H1 (cell line): ENCODE results near the gene HS6ST1. TPM values are rescaled to one million over a fixed set of nuclear protein-coding genes. Genes with fewer than 3 reads are reported as not detected.

ENCODE experiments used
- CREB1 ChIP-seq: IDR thresholded peaks from 2 replicates; pipeline ENCODE4 v1.6.1; 2012; ENCODE audit warnings: inconsistent platforms
- EGR1 ChIP-seq: IDR thresholded peaks from 2 replicates; pipeline ENCODE4 v1.6.1; 2011; ENCODE audit warnings: low read depth, low read length, borderline replicate concordance
- KDM1A ChIP-seq: fragments of 200-600, 300-600 bp; sonication (generic); IDR thresholded peaks from 2 replicates; pipeline ENCODE4 v1.7.1; 2016; ENCODE audit warnings: mild to moderate bottlenecking, low read length, borderline replicate concordance
- RXRA ChIP-seq: IDR thresholded peaks from 2 replicates; pipeline ENCODE4 v1.6.1; 2011; ENCODE audit warnings: low read depth, mild to moderate bottlenecking, low read length, moderate library complexity; ENCODE audit not compliant: insufficient read depth
- SIX5 ChIP-seq: IDR thresholded peaks from 2 replicates; pipeline ENCODE4 v1.6.1; 2011; ENCODE audit warnings: mild to moderate bottlenecking, low read depth, low read length
- SP1 ChIP-seq: IDR thresholded peaks from 2 replicates; pipeline ENCODE4 v1.6.1; 2011; ENCODE audit warnings: low read depth, low read length
- SUZ12 ChIP-seq: fragments of 200-600 bp; sonication (generic); IDR thresholded peaks from 2 replicates; pipeline ENCODE4 v1.6.1; 2012; ENCODE audit warnings: mild to moderate bottlenecking, inconsistent platforms, low read length, moderate library complexity, mixed read lengths
- YY1 ChIP-seq: IDR thresholded peaks from 2 replicates; pipeline ENCODE4 v1.6.1; 2011; ENCODE audit warnings: low read depth, mild to moderate bottlenecking, low read length
- ZNF274 ChIP-seq: IDR thresholded peaks from 2 replicates; pipeline ENCODE4 v1.7.0; 2012; ENCODE audit warnings: low read length, borderline replicate concordance; ENCODE audit errors: extremely low read depth
- polyA plus RNA-seq, 7 experiments: library from polyadenylated mRNA; depleted of rRNA in 3 of 7; stranded (reverse) in 5 of 7; unstranded in 2 of 7; fragments of >200 nt in 5 of 7; fragments of 200-250 nt in 2 of 7; gene quantifications; 1 replicate in 5 of 7; 2 replicates in 1 of 7; 4 replicates in 1 of 7; pipeline versions ENCODE4 v1.2.1 to v1.2.3, GENCODE V29; 2011 to 2013; ENCODE audit warnings: missing spikeins in 2 of 7, mixed read lengths in 2 of 7
- total RNA-seq: library from RNA; stranded (reverse); fragmentation: NEBNext Ultra II Directional; extraction: Animal tissue kit (Norgen Biotek cat#: 25700); gene quantifications from 2 replicates; pipeline ENCODE4 v1.2.1, GENCODE V29; 2021
- TF ChIP-seq, protein P1 (sequence below): IDR thresholded peaks from 2 replicates; pipeline ENCODE4 v1.6.1; 2012; ENCODE audit warnings: low read length, inconsistent platforms
- TF ChIP-seq, protein P2 (sequence below): fragments of 300-600 bp; sonication (generic); IDR thresholded peaks from 2 replicates; pipeline ENCODE4 v1.7.1; 2012; ENCODE audit warnings: low read length, moderate library complexity, mild to moderate bottlenecking, inconsistent platforms; ENCODE audit not compliant: insufficient replicate concordance

The HS6ST1 gene
- total and polyA plus RNA-seq, 2 of the 8 experiments (the other 6 are each of a cell fraction or from before 2014, with no cell fraction given) = 37.4 to 74.6 TPM

DNA sequence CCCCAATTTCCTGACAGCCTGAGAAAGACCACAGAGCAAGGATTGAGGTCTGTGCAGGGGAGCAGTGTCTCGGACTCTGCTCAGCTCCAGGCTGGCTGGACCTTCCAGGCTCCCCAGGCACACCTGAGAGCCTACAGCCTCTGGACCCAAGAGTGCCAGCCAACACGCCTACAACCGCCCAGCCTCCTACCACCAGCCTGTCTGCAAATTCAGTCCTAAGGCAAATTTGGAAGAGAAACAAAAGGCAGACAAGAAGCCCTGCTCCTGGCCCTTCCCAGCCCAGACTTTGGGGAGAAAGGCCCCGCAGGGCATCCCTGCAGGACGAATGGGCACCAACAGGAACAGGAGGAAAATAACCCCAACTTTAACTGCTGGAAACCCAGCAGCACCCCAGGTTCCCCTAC is 1.9 kb downstream of the HS6ST1 start (continued):
- TF ChIP-seq, protein P1, sequence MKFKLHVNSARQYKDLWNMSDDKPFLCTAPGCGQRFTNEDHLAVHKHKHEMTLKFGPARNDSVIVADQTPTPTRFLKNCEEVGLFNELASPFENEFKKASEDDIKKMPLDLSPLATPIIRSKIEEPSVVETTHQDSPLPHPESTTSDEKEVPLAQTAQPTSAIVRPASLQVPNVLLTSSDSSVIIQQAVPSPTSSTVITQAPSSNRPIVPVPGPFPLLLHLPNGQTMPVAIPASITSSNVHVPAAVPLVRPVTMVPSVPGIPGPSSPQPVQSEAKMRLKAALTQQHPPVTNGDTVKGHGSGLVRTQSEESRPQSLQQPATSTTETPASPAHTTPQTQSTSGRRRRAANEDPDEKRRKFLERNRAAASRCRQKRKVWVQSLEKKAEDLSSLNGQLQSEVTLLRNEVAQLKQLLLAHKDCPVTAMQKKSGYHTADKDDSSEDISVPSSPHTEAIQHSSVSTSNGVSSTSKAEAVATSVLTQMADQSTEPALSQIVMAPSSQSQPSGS = no peak
- TF ChIP-seq, protein P2, sequence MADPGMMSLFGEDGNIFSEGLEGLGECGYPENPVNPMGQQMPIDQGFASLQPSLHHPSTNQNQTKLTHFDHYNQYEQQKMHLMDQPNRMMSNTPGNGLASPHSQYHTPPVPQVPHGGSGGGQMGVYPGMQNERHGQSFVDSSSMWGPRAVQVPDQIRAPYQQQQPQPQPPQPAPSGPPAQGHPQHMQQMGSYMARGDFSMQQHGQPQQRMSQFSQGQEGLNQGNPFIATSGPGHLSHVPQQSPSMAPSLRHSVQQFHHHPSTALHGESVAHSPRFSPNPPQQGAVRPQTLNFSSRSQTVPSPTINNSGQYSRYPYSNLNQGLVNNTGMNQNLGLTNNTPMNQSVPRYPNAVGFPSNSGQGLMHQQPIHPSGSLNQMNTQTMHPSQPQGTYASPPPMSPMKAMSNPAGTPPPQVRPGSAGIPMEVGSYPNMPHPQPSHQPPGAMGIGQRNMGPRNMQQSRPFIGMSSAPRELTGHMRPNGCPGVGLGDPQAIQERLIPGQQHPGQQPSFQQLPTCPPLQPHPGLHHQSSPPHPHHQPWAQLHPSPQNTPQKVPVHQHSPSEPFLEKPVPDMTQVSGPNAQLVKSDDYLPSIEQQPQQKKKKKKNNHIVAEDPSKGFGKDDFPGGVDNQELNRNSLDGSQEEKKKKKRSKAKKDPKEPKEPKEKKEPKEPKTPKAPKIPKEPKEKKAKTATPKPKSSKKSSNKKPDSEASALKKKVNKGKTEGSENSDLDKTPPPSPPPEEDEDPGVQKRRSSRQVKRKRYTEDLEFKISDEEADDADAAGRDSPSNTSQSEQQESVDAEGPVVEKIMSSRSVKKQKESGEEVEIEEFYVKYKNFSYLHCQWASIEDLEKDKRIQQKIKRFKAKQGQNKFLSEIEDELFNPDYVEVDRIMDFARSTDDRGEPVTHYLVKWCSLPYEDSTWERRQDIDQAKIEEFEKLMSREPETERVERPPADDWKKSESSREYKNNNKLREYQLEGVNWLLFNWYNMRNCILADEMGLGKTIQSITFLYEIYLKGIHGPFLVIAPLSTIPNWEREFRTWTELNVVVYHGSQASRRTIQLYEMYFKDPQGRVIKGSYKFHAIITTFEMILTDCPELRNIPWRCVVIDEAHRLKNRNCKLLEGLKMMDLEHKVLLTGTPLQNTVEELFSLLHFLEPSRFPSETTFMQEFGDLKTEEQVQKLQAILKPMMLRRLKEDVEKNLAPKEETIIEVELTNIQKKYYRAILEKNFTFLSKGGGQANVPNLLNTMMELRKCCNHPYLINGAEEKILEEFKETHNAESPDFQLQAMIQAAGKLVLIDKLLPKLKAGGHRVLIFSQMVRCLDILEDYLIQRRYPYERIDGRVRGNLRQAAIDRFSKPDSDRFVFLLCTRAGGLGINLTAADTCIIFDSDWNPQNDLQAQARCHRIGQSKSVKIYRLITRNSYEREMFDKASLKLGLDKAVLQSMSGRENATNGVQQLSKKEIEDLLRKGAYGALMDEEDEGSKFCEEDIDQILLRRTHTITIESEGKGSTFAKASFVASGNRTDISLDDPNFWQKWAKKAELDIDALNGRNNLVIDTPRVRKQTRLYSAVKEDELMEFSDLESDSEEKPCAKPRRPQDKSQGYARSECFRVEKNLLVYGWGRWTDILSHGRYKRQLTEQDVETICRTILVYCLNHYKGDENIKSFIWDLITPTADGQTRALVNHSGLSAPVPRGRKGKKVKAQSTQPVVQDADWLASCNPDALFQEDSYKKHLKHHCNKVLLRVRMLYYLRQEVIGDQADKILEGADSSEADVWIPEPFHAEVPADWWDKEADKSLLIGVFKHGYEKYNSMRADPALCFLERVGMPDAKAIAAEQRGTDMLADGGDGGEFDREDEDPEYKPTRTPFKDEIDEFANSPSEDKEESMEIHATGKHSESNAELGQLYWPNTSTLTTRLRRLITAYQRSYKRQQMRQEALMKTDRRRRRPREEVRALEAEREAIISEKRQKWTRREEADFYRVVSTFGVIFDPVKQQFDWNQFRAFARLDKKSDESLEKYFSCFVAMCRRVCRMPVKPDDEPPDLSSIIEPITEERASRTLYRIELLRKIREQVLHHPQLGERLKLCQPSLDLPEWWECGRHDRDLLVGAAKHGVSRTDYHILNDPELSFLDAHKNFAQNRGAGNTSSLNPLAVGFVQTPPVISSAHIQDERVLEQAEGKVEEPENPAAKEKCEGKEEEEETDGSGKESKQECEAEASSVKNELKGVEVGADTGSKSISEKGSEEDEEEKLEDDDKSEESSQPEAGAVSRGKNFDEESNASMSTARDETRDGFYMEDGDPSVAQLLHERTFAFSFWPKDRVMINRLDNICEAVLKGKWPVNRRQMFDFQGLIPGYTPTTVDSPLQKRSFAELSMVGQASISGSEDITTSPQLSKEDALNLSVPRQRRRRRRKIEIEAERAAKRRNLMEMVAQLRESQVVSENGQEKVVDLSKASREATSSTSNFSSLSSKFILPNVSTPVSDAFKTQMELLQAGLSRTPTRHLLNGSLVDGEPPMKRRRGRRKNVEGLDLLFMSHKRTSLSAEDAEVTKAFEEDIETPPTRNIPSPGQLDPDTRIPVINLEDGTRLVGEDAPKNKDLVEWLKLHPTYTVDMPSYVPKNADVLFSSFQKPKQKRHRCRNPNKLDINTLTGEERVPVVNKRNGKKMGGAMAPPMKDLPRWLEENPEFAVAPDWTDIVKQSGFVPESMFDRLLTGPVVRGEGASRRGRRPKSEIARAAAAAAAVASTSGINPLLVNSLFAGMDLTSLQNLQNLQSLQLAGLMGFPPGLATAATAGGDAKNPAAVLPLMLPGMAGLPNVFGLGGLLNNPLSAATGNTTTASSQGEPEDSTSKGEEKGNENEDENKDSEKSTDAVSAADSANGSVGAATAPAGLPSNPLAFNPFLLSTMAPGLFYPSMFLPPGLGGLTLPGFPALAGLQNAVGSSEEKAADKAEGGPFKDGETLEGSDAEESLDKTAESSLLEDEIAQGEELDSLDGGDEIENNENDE = no peak
- TF ChIP-seq SUZ12 (no peak), SIX5 (no peak), ZNF274 (no peak), CREB1 (no peak), YY1 (no peak), KDM1A (no peak), SP1 (no peak), RXRA (no peak), EGR1 (no peak)
